Glomerular endothelial cell (primary cell): Measurements from ENCODE around the gene WIPF3. TPM values are rescaled to one million over a fixed set of nuclear protein-coding genes. Genes with fewer than 3 reads are reported as not detected.

Source experiments
- DNase-seq: peaks from one replicate; pipeline ENCODE4 v3.0.0-alpha.2; 2011; ENCODE audit warnings: low read depth, low spot score; ENCODE audit errors: extremely low read depth
- total RNA-seq: library from RNA; depleted of rRNA; stranded (reverse); fragments of >200 nt; gene quantifications from 2 replicates; pipeline ENCODE4 v1.2.3, GENCODE V29; 2015

Gene WIPF3
- total RNA-seq, 1 donor from 2014 or later: not detected

- no peak for DNase-seq
Observed at GRCh38 chr7:29843726-29844125, 37.4 kb downstream of the WIPF3 start.

GRCh38 chr7:29844559-29844958, 38.3 kb downstream of the WIPF3 start:
- no peak for DNase-seq

GRCh38 chr7:29847496-29847895, 41.2 kb downstream of the WIPF3 start:
- DNase-seq: no peak

- DNase-seq: no peak
Observed at GRCh38 chr7:29847916-29848315, 41.6 kb downstream of the WIPF3 start.

- no peak for DNase-seq
Observed at GRCh38 chr7:29848941-29849340, 42.6 kb downstream of the WIPF3 start.

GRCh38 chr7:29851487-29851886, 45.2 kb downstream of the WIPF3 start:
- no peak for DNase-seq

- DNase-seq: no peak
Observed at GRCh38 chr7:29852457-29852856, 46.1 kb downstream of the WIPF3 start.

GRCh38 chr7:29853072-29853471, 46.8 kb downstream of the WIPF3 start:
- no peak for DNase-seq

GRCh38 chr7:29853789-29854188, 47.5 kb downstream of the WIPF3 start:
- DNase-seq: no peak

GRCh38 chr7:29854257-29854938, 48.1 kb downstream of the WIPF3 start:
- no peak for DNase-seq

- no peak for DNase-seq
Observed at GRCh38 chr7:29857654-29858053, 51.3 kb downstream of the WIPF3 start.

GRCh38 chr7:29858191-29858951, 52.1 kb downstream of the WIPF3 start:
- no peak for DNase-seq

GRCh38 chr7:29859104-29859503, 52.8 kb downstream of the WIPF3 start:
- no peak for DNase-seq

GRCh38 chr7:29859524-29860185, 53.3 kb downstream of the WIPF3 start:
- DNase-seq: no peak

- no peak for DNase-seq
Observed at GRCh38 chr7:29860186-29860585, 53.9 kb downstream of the WIPF3 start.

- DNase-seq: no peak
Observed at GRCh38 chr7:29861884-29862283, 55.6 kb downstream of the WIPF3 start.

- no peak for DNase-seq
Observed at GRCh38 chr7:29864656-29865055, 58.3 kb downstream of the WIPF3 start.

- DNase-seq: no peak
Observed at GRCh38 chr7:29865526-29865925, 59.2 kb downstream of the WIPF3 start.

GRCh38 chr7:29866490-29866930, 60.2 kb downstream of the WIPF3 start:
- DNase-seq: no peak

- no peak for DNase-seq
Observed at GRCh38 chr7:29871787-29872398, 65.6 kb downstream of the WIPF3 start.

GRCh38 chr7:29873644-29874294, 67.5 kb downstream of the WIPF3 start:
- no peak for DNase-seq
